Loucy (cell line): Measurements from ENCODE around the gene FYN.

Source experiments
- H2AFZ ChIP-seq: fragments of 200-600 bp; sonication (generic); 2 replicates; pipeline ENCODE4 v1.6.0; 2016; ENCODE audit warnings: antibody characterized with exemption, mild to moderate bottlenecking, low read length, moderate library complexity
- H3F3A ChIP-seq: fragments of 200-600 bp; 2 replicates; pipeline ENCODE4 v1.6.0; 2016; ENCODE audit warnings: antibody characterized with exemption, low read depth, mild to moderate bottlenecking
- H3K27me3 ChIP-seq: fragments of 200-600 bp; sonication (generic); 2 replicates; pipeline ENCODE4 v1.6.1; 2014; ENCODE audit warnings: low read length, mild to moderate bottlenecking; ENCODE audit not compliant: insufficient read depth, poor library complexity, severe bottlenecking
- H3K36me3 ChIP-seq: fragments of 200-600 bp; sonication (generic); 2 replicates; pipeline ENCODE4 v1.6.1; 2016; ENCODE audit warnings: low read length; ENCODE audit not compliant: insufficient read depth
- H3K4me1 ChIP-seq: fragments of 200-600 bp; sonication (generic); 2 replicates; pipeline ENCODE4 v1.5.1; 2014; ENCODE audit warnings: low read length, mild to moderate bottlenecking; ENCODE audit not compliant: insufficient read depth, poor library complexity, severe bottlenecking
- H3K4me2 ChIP-seq: fragments of 200-600 bp; sonication (generic); 2 replicates; pipeline ENCODE4 v1.6.0; 2014; ENCODE audit warnings: antibody characterized with exemption, low read length, low read depth, mild to moderate bottlenecking; ENCODE audit not compliant: poor library complexity, severe bottlenecking
- H3K4me3 ChIP-seq: fragments of 200-600 bp; sonication (generic); 2 replicates; pipeline ENCODE4 v1.5.1; 2014; ENCODE audit warnings: low read length, mild to moderate bottlenecking, mixed read lengths; ENCODE audit not compliant: poor library complexity, severe bottlenecking
- H3K79me2 ChIP-seq: fragments of 200-600 bp; sonication (generic); 2 replicates; pipeline ENCODE4 v1.6.1; 2014; ENCODE audit warnings: low read length; ENCODE audit not compliant: insufficient read depth
- H3K9ac ChIP-seq: fragments of 200-600 bp; sonication (generic); 2 replicates; pipeline ENCODE4 v1.6.0; 2014; ENCODE audit warnings: mild to moderate bottlenecking, low read depth, low read length, moderate library complexity; ENCODE audit not compliant: poor library complexity, severe bottlenecking
- H3K9me2 ChIP-seq: fragments of 200-600 bp; sonication (generic); replicated peaks from 2 replicates; pipeline ENCODE4 v1.6.1; 2016; ENCODE audit warnings: low read depth, low read length, mixed read lengths
- H3K9me3 ChIP-seq: fragments of 200-600 bp; sonication (generic); 2 replicates; pipeline ENCODE4 v1.6.1; 2014; ENCODE audit warnings: mild to moderate bottlenecking, antibody characterized with exemption, low read length, low read depth; ENCODE audit not compliant: insufficient read depth
- H4K20me1 ChIP-seq: fragments of 200-600 bp; sonication (generic); 2 replicates; pipeline ENCODE4 v1.6.0; 2014; ENCODE audit warnings: antibody characterized with exemption, low read length, mild to moderate bottlenecking; ENCODE audit not compliant: insufficient read depth, poor library complexity, severe bottlenecking
- EZH2phosphoT487 ChIP-seq: fragments of 200-600 bp; IDR thresholded peaks from 2 replicates; pipeline ENCODE4 v1.6.1; 2018; ENCODE audit warnings: antibody characterized with exemption, mild to moderate bottlenecking, moderate library complexity, borderline replicate concordance
- TF ChIP-seq, protein P1 (sequence below): fragments of 200-600 bp; sonication (generic); conservative IDR thresholded peaks from 2 replicates; pipeline ENCODE4 v1.5.1; 2014; ENCODE audit warnings: mild to moderate bottlenecking, antibody characterized with exemption, low read length

Gene FYN

DNA sequence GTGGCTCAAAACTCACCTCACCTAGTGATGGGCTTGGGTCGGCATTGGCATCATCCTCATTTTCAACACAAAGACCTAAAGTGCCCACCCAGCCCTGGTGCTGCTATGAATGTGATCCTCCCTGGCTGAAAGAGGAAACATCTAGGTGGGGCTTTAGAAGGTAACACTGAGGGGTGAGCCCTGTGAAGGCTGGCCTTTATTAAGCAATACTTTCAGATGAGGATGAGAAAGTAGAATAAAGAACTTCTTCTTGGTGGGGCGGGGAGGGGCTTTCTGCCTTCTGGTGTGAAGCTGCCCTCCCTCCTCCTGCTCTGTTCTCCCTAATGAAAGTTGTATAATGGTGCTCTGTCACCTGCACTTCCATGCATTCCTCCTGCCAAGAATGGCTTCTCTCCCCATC is 134.6 kb downstream of the FYN start:
- peaks cover 4% of the 10 kb centered on the region for H3K4me1 ChIP-seq
- no peaks in the 10 kb centered on the region for H4K20me1 ChIP-seq
- no peaks in the 10 kb centered on the region for H3F3A ChIP-seq
- H3K9ac ChIP-seq: no peak overlapping the region
- H3K27me3 ChIP-seq: no peaks in the 10 kb centered on the region
- no peak overlapping the region for H2AFZ ChIP-seq
- TF ChIP-seq EZH2phosphoT487: no peak
- TF ChIP-seq, protein P1, sequence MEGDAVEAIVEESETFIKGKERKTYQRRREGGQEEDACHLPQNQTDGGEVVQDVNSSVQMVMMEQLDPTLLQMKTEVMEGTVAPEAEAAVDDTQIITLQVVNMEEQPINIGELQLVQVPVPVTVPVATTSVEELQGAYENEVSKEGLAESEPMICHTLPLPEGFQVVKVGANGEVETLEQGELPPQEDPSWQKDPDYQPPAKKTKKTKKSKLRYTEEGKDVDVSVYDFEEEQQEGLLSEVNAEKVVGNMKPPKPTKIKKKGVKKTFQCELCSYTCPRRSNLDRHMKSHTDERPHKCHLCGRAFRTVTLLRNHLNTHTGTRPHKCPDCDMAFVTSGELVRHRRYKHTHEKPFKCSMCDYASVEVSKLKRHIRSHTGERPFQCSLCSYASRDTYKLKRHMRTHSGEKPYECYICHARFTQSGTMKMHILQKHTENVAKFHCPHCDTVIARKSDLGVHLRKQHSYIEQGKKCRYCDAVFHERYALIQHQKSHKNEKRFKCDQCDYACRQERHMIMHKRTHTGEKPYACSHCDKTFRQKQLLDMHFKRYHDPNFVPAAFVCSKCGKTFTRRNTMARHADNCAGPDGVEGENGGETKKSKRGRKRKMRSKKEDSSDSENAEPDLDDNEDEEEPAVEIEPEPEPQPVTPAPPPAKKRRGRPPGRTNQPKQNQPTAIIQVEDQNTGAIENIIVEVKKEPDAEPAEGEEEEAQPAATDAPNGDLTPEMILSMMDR: no peak
- H3K4me2 ChIP-seq: no peak overlapping the region
- H3K4me3 ChIP-seq: no peak overlapping the region
- no peaks in the 10 kb centered on the region for H3K9me2 ChIP-seq
- H3K9me3 ChIP-seq: no peaks in the 10 kb centered on the region
- H3K79me2 ChIP-seq: peaks cover 17% of the 10 kb centered on the region; the same call in 1 of the 2 replicates
- H3K36me3 ChIP-seq: peaks cover 31% of the 10 kb centered on the region; the same call in 1 of the 2 replicates

- H3K4me1 ChIP-seq: peaks cover 4% of the 10 kb centered on the region
- no peaks in the 10 kb centered on the region for H3K27me3 ChIP-seq
- no peaks in the 10 kb centered on the region for H3K9me2 ChIP-seq
- peaks cover 16% of the 10 kb centered on the region; the same call in 1 of the 2 replicates for H3K79me2 ChIP-seq
- H3K36me3 ChIP-seq: peaks cover 31% of the 10 kb centered on the region; the same call in 1 of the 2 replicates
- H3K9ac ChIP-seq: no peak overlapping the region
- no peak overlapping the region for H3K4me3 ChIP-seq
- no peaks in the 10 kb centered on the region for H4K20me1 ChIP-seq
- H3F3A ChIP-seq: no peaks in the 10 kb centered on the region
- H2AFZ ChIP-seq: no peak overlapping the region
- H3K9me3 ChIP-seq: no peaks in the 10 kb centered on the region
- TF ChIP-seq, protein P1: no peak
- TF ChIP-seq EZH2phosphoT487: no peak
- no peak overlapping the region for H3K4me2 ChIP-seq
Measured at GRCh38 chr6:111738156-111738555, 135.1 kb downstream of the FYN start.

- H2AFZ ChIP-seq: no peak overlapping the region
- H3K9ac ChIP-seq: no peak overlapping the region
- peaks cover 41% of the 10 kb centered on the region; the same call in 1 of the 2 replicates for H3K36me3 ChIP-seq
- H3F3A ChIP-seq: no peaks in the 10 kb centered on the region
- no peaks in the 10 kb centered on the region for H3K9me2 ChIP-seq
- H3K27me3 ChIP-seq: no peaks in the 10 kb centered on the region
- TF ChIP-seq, protein P1: no peak
- H3K4me2 ChIP-seq: no peak overlapping the region
- H3K4me3 ChIP-seq: no peak overlapping the region
- no peaks in the 10 kb centered on the region for H4K20me1 ChIP-seq
- H3K9me3 ChIP-seq: no peaks in the 10 kb centered on the region; the same call in 1 of the 2 replicates
- peaks cover 21% of the 10 kb centered on the region; the same call in 1 of the 2 replicates for H3K79me2 ChIP-seq
- H3K4me1 ChIP-seq: peaks cover 4% of the 10 kb centered on the region
Measured at GRCh38 chr6:111737065-111737521, 136.2 kb downstream of the FYN start.
